Ectodermal cell (in vitro differentiated cells): ENCODE data around the gene ALPI.
"Not testable (repeated sequence)": the region's sequence is repeated elsewhere in the genome, so short reads cannot be mapped to it uniquely, and the experiment has no call there.

ENCODE experiments used
- H3K27ac ChIP-seq: 2 replicates; pipeline ENCODE4 v1.7.0; 2013; ENCODE audit warnings: mild to moderate bottlenecking, low read depth, low read length; ENCODE audit not compliant: insufficient read depth, poor library complexity, severe bottlenecking
- H3K27me3 ChIP-seq: 2 replicates; pipeline ENCODE4 v1.7.0; 2013; ENCODE audit warnings: mild to moderate bottlenecking, low read length; ENCODE audit not compliant: insufficient read depth, control insufficient read depth, poor library complexity, severe bottlenecking
- H3K36me3 ChIP-seq: one replicate; pipeline ENCODE4 v1.7.0; 2013; ENCODE audit warnings: low read length; ENCODE audit not compliant: control insufficient read depth, insufficient read depth
- H3K4me1 ChIP-seq: one replicate; pipeline ENCODE4 v1.7.0; 2013; ENCODE audit warnings: low read length; ENCODE audit not compliant: control insufficient read depth, insufficient read depth
- H3K4me3 ChIP-seq: 2 replicates; pipeline ENCODE4 v1.7.0; 2013; ENCODE audit warnings: low read depth, low read length, control low read depth; ENCODE audit not compliant: insufficient read depth
- H3K9me3 ChIP-seq: 2 replicates; pipeline ENCODE4 v1.7.0; 2013; ENCODE audit warnings: mild to moderate bottlenecking, low read length, moderate library complexity; ENCODE audit not compliant: control insufficient read depth
- WGBS, 2 experiments: methylation state at CpG; one replicate each; pipeline ENCODE4 v1.1.7; 2013; ENCODE audit warnings: missing lambda C conversion rate in 2 of 2; 5-methylcytosine and 5-hydroxymethylcytosine counted together

ALPI gene

GRCh38 chr2:232435805-232436204 is 20.1 kb upstream of the ALPI start:
- H3K9me3 ChIP-seq, result no peaks in the 10 kb centered on the region
- H3K27ac ChIP-seq, result no peak overlapping the region
- no peaks in the 10 kb centered on the region for H3K4me1 ChIP-seq
- H3K36me3 ChIP-seq, result no peaks in the 10 kb centered on the region
- WGBS, 2 experiments, result 89 to 90% methylated on average over 7 of the region's 7 CpGs
- H3K27me3 ChIP-seq, result no peaks in the 10 kb centered on the region
- H3K4me3 ChIP-seq, result no peak overlapping the region

GRCh38 chr2:232436381-232437194 is 19.4 kb upstream of the ALPI start:
- no peak overlapping the region for H3K27ac ChIP-seq
- H3K27me3 ChIP-seq, result no peaks in the 10 kb centered on the region
- no peaks in the 10 kb centered on the region for H3K4me1 ChIP-seq
- H3K4me3 ChIP-seq, result no peak overlapping the region
- H3K9me3 ChIP-seq, result no peaks in the 10 kb centered on the region
- H3K36me3 ChIP-seq, result no peaks in the 10 kb centered on the region
- 84 to 88% methylated on average over 15 of the region's 15 CpGs for WGBS, 2 experiments

GRCh38 chr2:232437195-232437571 is 18.8 kb upstream of the ALPI start:
- H3K27me3 ChIP-seq, result no peaks in the 10 kb centered on the region
- WGBS, 2 experiments, result 93 to 94% methylated on average over 12 of the region's 12 CpGs
- no peaks in the 10 kb centered on the region for H3K4me1 ChIP-seq
- H3K36me3 ChIP-seq, result no peaks in the 10 kb centered on the region
- no peak overlapping the region for H3K4me3 ChIP-seq
- no peak overlapping the region for H3K27ac ChIP-seq
- no peaks in the 10 kb centered on the region for H3K9me3 ChIP-seq

GRCh38 chr2:232438091-232438490 is 17.9 kb upstream of the ALPI start:
- H3K27me3 ChIP-seq, result no peaks in the 10 kb centered on the region
- no peaks in the 10 kb centered on the region for H3K4me1 ChIP-seq
- no peak overlapping the region for H3K27ac ChIP-seq
- H3K4me3 ChIP-seq, result no peak overlapping the region
- WGBS, 2 experiments, result 94 to 95% methylated on average over 12 of the region's 12 CpGs
- no peaks in the 10 kb centered on the region for H3K9me3 ChIP-seq
- H3K36me3 ChIP-seq, result no peaks in the 10 kb centered on the region

- Histone ChIP-seq H3K27me3 (no peaks in the 10 kb centered on the region), H3K4me1 (no peaks in the 10 kb centered on the region), H3K4me3 (no peak overlapping the region), H3K9me3 (no peaks in the 10 kb centered on the region), H3K27ac (no peak overlapping the region), H3K36me3 (no peaks in the 10 kb centered on the region)
- WGBS, 2 experiments, result 82 to 94% methylated on average over 18 to 21 of the region's 22 CpGs
These were observed 16.8 kb upstream of the ALPI start for GRCh38 chr2:232438951-232439757.

DNA sequence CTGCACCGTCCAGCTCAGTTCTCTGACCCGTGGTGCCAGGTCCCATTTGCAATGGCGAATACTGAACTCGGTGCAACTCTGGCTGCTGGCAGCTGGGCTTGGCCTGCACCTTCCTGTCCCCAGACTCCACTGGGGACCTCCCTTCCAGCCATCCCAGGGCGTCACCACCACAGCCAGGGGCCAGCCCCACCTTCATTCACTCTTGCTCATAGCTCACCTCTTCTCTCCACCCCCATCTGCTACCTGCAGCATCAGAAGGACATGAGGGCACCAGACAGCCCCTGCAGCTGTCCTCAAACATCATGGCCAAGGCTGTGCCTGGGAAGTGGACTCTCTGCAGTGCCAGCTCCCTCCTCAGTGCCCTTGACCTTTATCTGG is 16.2 kb upstream of the ALPI start:
- Histone ChIP-seq H3K27me3 (no peaks in the 10 kb centered on the region), H3K36me3 (no peaks in the 10 kb centered on the region), H3K4me3 (no peak overlapping the region), H3K4me1 (no peaks in the 10 kb centered on the region), H3K27ac (no peak overlapping the region), H3K9me3 (no peaks in the 10 kb centered on the region)
- WGBS, 2 experiments, result 38 to 43% methylated on average over 3 to 4 of the region's 5 CpGs

DNA sequence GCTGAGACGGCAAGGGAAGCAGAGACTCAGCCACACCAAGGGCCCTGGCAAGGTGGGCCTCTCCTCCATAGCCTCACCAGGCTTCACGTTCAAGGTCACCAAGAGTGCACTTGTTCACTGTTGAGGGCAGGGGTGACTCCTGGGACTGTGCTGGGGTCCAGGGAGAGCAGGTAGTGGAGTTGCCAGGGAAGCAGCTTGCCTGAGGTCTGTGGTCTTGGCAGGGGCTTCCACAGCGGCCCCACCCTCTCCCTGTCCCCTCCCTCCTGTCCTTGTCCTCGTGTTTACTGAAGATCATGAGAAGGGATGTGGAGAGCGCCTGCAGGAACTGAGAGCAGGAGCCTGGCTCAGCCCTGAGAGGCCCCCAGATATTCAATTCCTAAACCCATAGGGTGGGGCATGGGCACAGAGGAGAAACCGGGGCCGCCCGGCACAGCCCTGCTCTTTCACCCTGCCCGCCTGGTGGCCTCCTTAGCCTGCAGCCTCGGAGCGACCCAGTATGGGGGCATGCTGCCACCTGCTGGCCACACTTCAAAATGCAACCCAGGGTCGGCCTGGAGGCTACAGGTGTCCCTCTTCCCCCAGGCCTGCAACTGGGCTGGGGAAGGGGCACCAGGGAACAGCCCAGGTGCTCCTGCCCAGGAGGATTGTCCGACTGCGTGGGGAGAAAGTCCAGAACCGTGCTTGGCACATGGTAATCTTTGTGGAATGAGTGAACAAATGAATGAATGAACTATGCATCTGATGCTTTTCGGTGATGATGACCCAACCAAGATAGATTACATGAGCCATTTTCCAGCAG is 15.5 kb upstream of the ALPI start:
- H3K4me3 ChIP-seq, H3K36me3 ChIP-seq, H3K4me1 ChIP-seq, H3K27me3 ChIP-seq, H3K9me3 ChIP-seq, H3K27ac ChIP-seq: not testable (repeated sequence)
- WGBS, 2 experiments, result 25 to 28% methylated on average over 16 of the region's 16 CpGs

DNA sequence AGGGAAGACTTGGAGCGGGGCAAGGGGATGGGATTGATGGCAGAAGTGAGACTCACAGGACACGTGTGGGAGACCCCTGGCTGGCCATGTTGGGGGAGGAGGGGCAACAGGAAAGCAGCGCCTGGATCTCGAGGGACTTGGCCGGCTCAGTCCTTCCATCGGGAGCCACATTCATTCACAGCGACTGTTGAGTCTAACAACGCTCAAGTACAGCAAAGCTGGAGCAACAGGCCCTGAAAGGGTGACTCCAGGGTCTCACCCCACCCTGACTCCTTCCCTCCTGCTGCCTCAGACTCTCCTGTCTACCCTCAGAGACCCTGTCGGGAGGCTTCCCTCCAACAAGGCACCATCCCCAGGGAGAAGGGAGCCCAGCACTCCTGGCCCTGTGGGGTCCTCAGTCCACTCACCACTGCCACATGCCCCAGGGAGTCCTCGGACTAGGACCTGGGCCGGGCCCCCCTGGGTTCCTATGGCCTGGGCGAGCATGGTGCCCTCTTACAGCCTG is 14.8 kb upstream of the ALPI start:
- Histone ChIP-seq H3K27ac (no peak overlapping the region), H3K36me3 (no peaks in the 10 kb centered on the region), H3K4me1 (no peaks in the 10 kb centered on the region), H3K9me3 (no peaks in the 10 kb centered on the region), H3K4me3 (no peak overlapping the region), H3K27me3 (no peaks in the 10 kb centered on the region)
- WGBS, 2 experiments, result 85 to 86% methylated on average over 12 of the region's 12 CpGs

GRCh38 chr2:232441922-232442321 is 14.0 kb upstream of the ALPI start:
- not testable (repeated sequence) for H3K4me1 ChIP-seq, H3K9me3 ChIP-seq, H3K27ac ChIP-seq, H3K4me3 ChIP-seq, H3K36me3 ChIP-seq, H3K27me3 ChIP-seq
- WGBS, 2 experiments, result 90 to 91% methylated on average over 7 of the region's 10 CpGs

GRCh38 chr2:232442431-232442830 is 13.5 kb upstream of the ALPI start:
- not testable (repeated sequence) for H3K9me3 ChIP-seq, H3K27ac ChIP-seq, H3K36me3 ChIP-seq, H3K4me1 ChIP-seq, H3K4me3 ChIP-seq
- H3K27me3 ChIP-seq, result peaks cover 11% of the 10 kb centered on the region
- WGBS, 2 experiments, result 85% methylated on average over 13 of the region's 13 CpGs
